HUDEP-2 (cell line): ENCODE data around the gene GATAD2B.
A peak's percentile ranks its signal among the peaks of the same experiment; 100 is the strongest.
"Not testable (repeated sequence)": the region's sequence is repeated elsewhere in the genome, so short reads cannot be mapped to it uniquely, and the experiment has no call there.

ENCODE experiments used
- DNase-seq, 76 experiments: peaks; one replicate each; lab custom pipeline; 2025; ENCODE audit not compliant: unreplicated experiment in 76 of 76; lab: John Stamatoyannopoulos, UW

GATAD2B gene

GRCh38 chr1:153844349-153844748, 78.4 kb downstream of the GATAD2B start:
- not testable (repeated sequence) for DNase-seq

GRCh38 chr1:153842006-153842471, 80.7 kb downstream of the GATAD2B start:
- no peak for DNase-seq

- DNase-seq: no peak
Measured at GRCh38 chr1:153841463-153841994, 81.2 kb downstream of the GATAD2B start.

- DNase-seq: not testable (repeated sequence)
Measured at GRCh38 chr1:153840774-153841173, 82.0 kb downstream of the GATAD2B start.

DNA sequence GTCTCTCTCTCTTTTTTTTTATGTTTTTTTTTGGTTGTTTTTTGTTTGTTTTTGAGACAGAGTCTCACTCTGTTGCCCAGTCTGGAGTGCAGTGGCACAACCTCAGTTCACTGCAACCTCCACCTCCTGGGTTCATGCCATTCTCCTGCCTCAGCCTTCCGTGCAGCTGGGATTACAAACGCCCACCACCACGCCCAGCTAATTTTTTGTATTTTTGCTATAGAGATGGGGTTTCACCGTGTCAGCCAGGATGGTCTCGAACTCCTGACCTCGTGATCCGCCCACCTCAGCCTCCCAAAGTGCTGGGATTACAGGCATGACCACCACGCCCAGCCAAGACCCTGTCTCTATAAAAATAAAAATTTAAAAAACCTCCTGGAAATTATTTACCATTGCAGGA, 88.8 kb downstream of the GATAD2B start:
- not testable (repeated sequence) for DNase-seq

DNA sequence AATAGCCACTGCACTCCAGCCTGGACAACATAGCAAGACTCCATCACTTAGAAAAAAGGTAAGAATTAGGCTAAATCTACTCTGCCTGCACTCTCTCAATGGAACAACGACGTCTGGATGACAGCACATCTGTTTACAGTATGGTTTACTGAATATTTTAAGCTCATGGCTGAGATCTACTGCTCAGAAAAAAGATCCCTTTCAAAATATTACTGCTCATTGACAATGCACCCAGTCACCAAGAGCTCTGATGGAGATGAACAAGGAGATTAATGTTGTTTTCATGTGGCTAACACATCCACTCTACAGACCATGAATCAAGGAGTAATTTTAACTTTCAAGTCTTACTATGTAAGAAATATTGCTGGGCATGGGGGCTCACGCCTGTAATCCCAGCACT, 89.6 kb downstream of the GATAD2B start:
- no peak for DNase-seq

- DNase-seq: no peak
Measured at GRCh38 chr1:153832293-153832692, 90.5 kb downstream of the GATAD2B start.

DNA sequence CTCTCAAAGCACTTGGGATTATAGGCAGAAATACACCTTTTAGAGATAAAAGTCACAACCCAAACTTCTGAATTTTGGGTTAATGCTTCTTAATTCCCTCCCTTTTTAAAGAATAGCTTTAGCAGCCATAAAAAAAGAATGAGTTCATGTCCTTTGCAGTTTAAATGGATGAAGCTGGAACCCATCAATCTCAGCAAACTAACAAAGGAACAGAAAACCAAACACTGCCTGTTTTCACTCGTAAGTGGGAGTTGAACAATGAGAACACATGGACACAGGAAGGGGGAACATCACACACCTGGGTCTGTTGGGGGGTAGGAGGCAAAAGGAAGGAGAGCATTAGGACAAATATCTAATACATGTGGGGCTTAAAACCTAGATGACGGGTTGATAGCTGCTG, 91.7 kb downstream of the GATAD2B start:
- no peak for DNase-seq

DNA sequence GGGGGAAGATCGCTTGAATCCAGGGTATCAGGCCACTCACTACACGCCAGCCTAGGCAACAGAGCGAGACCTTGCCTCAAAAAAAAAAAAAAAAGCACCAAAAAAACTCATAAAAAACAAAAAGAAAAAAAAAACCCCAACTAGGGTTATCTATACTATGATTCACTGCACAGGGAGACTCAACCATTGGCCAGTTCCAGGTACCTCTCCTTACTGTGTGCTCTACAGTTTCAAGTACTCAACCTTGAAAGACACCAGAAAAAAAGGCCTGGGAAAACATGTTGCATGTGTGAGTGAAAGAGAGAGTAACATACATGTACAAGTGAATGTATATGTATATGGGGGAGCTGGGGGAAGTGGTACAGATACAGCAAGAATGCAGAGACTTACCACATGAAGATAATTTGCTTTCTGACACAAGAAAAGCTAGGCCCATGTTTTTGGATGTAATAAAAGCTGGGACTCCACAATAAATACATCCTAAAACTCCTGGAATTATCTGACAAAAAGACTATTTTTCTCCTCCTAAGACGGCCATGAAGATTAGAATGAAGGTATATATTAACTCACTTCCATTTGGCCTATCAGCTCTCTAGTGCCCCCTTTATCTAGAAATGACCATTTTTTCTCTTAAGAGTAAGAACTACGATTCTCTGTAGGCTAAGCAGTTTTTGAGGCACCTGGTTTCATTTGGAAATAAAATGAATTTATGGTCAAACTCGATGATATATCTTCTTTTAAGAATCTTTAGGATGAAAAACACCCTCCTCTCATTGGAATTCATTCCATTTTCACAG, 95.4 kb downstream of the GATAD2B start:
- no peak for DNase-seq

- DNase-seq: peak in 7 of 76 experiments; percentile 3 to 29 (median 10)
Measured at GRCh38 chr1:153818876-153819275, 103.9 kb downstream of the GATAD2B start.

GRCh38 chr1:153816283-153816889, 106.4 kb downstream of the GATAD2B start:
- DNase-seq: no peak

DNA sequence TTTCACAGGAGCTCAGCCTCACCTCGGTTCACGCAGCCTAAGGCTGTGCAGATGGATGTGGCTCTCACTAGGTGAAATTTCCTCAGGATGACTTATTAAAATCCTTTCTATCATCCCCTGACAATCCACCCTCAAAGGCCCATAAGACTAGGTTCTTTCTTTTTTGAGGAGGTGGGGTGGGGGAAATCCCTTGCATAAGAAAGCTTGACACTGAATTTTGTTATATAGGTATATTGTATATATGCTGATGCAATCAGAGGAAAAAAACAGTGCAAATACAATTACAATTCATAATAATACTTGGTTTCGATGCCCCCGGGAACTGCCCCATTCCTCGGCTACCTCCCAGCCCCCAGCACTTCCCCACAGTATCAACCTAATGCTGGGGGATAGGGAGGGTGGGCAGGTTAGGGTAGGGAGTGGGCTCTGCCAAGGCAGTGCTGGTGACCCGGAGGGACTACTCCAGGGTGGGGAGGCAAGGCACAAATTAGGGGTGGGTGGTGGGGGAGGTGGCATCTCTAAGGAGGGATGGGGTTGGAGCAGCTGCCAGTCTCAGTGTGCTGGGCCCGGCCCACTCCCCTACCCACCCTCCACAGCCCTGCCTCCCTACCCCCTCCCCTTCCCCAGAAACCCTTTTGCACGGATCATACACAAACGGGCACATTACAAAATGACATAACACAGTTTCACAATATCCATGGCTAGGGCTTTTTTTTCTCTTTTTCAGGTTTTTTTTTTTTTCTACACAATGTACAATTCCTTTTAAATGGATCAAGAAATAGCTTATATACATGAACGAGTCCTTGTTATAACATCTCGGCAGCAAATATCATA, 116.7 kb downstream of the GATAD2B start:
- no peak for DNase-seq

- DNase-seq: peak in 72 of 76 experiments; percentile 27 to 96 (median 84)
Measured at GRCh38 chr1:153805042-153805745, 117.6 kb downstream of the GATAD2B start.

DNA sequence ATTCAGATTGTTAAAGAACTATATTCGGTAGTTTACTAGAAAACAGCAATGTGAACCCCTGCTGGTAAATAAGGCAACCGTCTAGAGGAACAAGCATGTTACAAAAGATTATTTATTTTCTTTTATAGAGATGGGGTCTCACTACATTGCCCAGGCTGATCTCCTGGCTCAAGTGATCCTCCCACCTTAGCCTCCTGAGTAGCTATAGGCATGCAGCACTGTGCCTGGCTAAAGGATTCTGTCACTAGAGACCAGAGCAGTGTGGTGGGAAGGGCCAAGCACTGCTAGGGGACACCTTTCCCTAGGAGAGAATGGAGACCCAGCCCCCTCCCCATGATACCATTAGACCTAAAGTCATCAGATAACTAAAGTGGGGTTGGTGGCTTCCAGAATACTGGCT, 118.7 kb downstream of the GATAD2B start:
- DNase-seq: no peak

- no peak for DNase-seq
Measured at GRCh38 chr1:153803470-153804056, 119.2 kb downstream of the GATAD2B start.

- no peak for DNase-seq
Measured at GRCh38 chr1:153801786-153802697, 120.7 kb downstream of the GATAD2B start.

GRCh38 chr1:153801028-153801625, 121.6 kb downstream of the GATAD2B start:
- no peak for DNase-seq

- DNase-seq: peak in 42 of 76 experiments; percentile 5 to 62 (median 29)
Measured at GRCh38 chr1:153800516-153800915, 122.3 kb downstream of the GATAD2B start.
